CD14-positive monocyte (primary cell): ENCODE measurements around the gene SGO1. TPM values are rescaled to one million over a fixed set of nuclear protein-coding genes. Genes with fewer than 3 reads are reported as not detected.

Experiments
- DNase-seq, 3 donors: peaks; one replicate each; pipeline ENCODE4 v3.0.0-alpha.2; 2011 to 2022
- H2AFZ ChIP-seq: 2 replicates; pipeline ENCODE4 v1.6.0; 2012; ENCODE audit warnings: mild to moderate bottlenecking, low read depth, low read length, inconsistent platforms; ENCODE audit not compliant: insufficient read depth, poor library complexity, severe bottlenecking
- H3K27ac ChIP-seq, 2 donors: 1 replicate in 1 of 2; 2 replicates in 1 of 2; pipeline ENCODE4 v1.5.1; 2012 to 2013; ENCODE audit warnings: low read length in 2 of 2, control low read depth in 1 of 2, inconsistent platforms in 1 of 2, low read depth in 1 of 2, mild to moderate bottlenecking in 1 of 2
- H3K27me3 ChIP-seq, 2 donors: one replicate each; pipeline versions ENCODE4 v1.6.0 to v1.6.1; 2011 to 2013; ENCODE audit warnings: low read length in 2 of 2; ENCODE audit not compliant: control insufficient read depth in 2 of 2, insufficient read depth in 2 of 2
- H3K36me3 ChIP-seq, 2 donors: replicated peaks in 1 of 2; 1 replicate in 1 of 2; 2 replicates in 1 of 2; pipeline versions ENCODE4 v1.5.1 to v1.6.1; 2012 to 2013; ENCODE audit warnings: low read length in 2 of 2, control low read depth in 1 of 2, inconsistent platforms in 1 of 2, mild to moderate bottlenecking in 1 of 2; ENCODE audit not compliant: insufficient read depth in 2 of 2, control insufficient read depth in 1 of 2
- H3K4me1 ChIP-seq, 2 donors: 1 replicate in 1 of 2; 2 replicates in 1 of 2; pipeline versions ENCODE4 v1.5.1 to v1.6.1; 2012 to 2013; ENCODE audit warnings: low read length in 2 of 2, control low read depth in 1 of 2, inconsistent platforms in 1 of 2, mild to moderate bottlenecking in 1 of 2, moderate library complexity in 1 of 2; ENCODE audit not compliant: insufficient read depth in 2 of 2, control insufficient read depth in 1 of 2
- H3K4me2 ChIP-seq: replicated peaks from 2 replicates; pipeline ENCODE3; 2012; ENCODE audit warnings: low read length, moderate library complexity, mild to moderate bottlenecking; ENCODE audit not compliant: poor library complexity, severe bottlenecking; ENCODE audit errors: extremely low read depth
- H3K4me3 ChIP-seq, 3 experiments: fragments of 200-600 bp in 1 of 3; sonication (generic) in 1 of 3; replicated peaks in 1 of 3; 1 replicate in 2 of 3; 2 replicates in 1 of 3; pipeline ENCODE4 v1.5.1; 2011 to 2013; ENCODE audit warnings: low read length in 3 of 3, mild to moderate bottlenecking in 3 of 3, control low read depth in 2 of 3, low read depth in 2 of 3, inconsistent platforms in 1 of 3, moderate library complexity in 1 of 3
- H3K79me2 ChIP-seq: 2 replicates; pipeline ENCODE4 v1.6.0; 2012; ENCODE audit warnings: mild to moderate bottlenecking, control low read depth, inconsistent platforms, low read length, moderate library complexity; ENCODE audit not compliant: insufficient read depth
- H3K9ac ChIP-seq: 2 replicates; pipeline ENCODE4 v1.6.0; 2017; ENCODE audit warnings: low read length, mild to moderate bottlenecking; ENCODE audit not compliant: insufficient read depth, poor library complexity, severe bottlenecking
- H3K9me3 ChIP-seq, 2 donors: replicated peaks in 1 of 2; 1 replicate in 1 of 2; 2 replicates in 1 of 2; pipeline versions ENCODE4 v1.5.1 to v1.6.1; 2012 to 2013; ENCODE audit warnings: low read length in 2 of 2, control low read depth in 1 of 2; ENCODE audit not compliant: control insufficient read depth in 1 of 2, insufficient read depth in 1 of 2
- H4K20me1 ChIP-seq: 2 replicates; pipeline ENCODE4 v1.6.0; 2012; ENCODE audit warnings: mild to moderate bottlenecking, low read length, control low read depth, moderate library complexity; ENCODE audit not compliant: insufficient read depth
- H3K27ac Mint-ChIP-seq, 7 donors: one replicate each; pipeline ENCODE4 v1.8.0; 2020; ENCODE audit warnings: mild to moderate bottlenecking in 7 of 7, mixed read lengths in 7 of 7, moderate library complexity in 6 of 7, inconsistent platforms in 2 of 7
- H3K27me3 Mint-ChIP-seq, 3 donors: one replicate each; pipeline ENCODE4 v1.8.0; 2021 to 2022; ENCODE audit warnings: low read depth in 3 of 3, mild to moderate bottlenecking in 3 of 3, mixed read lengths in 3 of 3, moderate library complexity in 3 of 3, inconsistent platforms in 1 of 3
- H3K36me3 Mint-ChIP-seq, 2 donors: one replicate each; pipeline ENCODE4 v1.8.0; 2020; ENCODE audit warnings: mixed read lengths in 2 of 2, inconsistent platforms in 1 of 2, mild to moderate bottlenecking in 1 of 2
- H3K4me1 Mint-ChIP-seq: one replicate; pipeline ENCODE4 v1.8.0; 2020; ENCODE audit warnings: mild to moderate bottlenecking, mixed read lengths
- H3K4me3 Mint-ChIP-seq, 2 donors: one replicate each; pipeline ENCODE4 v1.8.0; 2020; ENCODE audit warnings: mild to moderate bottlenecking in 2 of 2, mixed read lengths in 2 of 2, moderate library complexity in 1 of 2
- H3K9me3 Mint-ChIP-seq, 7 donors: one replicate each; pipeline ENCODE4 v1.8.0; 2020 to 2022; ENCODE audit warnings: mixed read lengths in 7 of 7, mild to moderate bottlenecking in 6 of 7, moderate library complexity in 6 of 7, inconsistent platforms in 2 of 7
- CTCF ChIP-seq: fragments of 200-600 bp; IDR thresholded peaks from one replicate; pipeline ENCODE4 v1.8.0; 2022; ENCODE audit warnings: antibody characterized with exemption, mild to moderate bottlenecking
- WGBS: methylation state at CpG from one replicate; pipeline ENCODE4 v1.1.5; 2013; ENCODE audit warnings: missing lambda C conversion rate; ENCODE audit not compliant: insufficient coverage; 5-methylcytosine and 5-hydroxymethylcytosine counted together
- intact Hi-C, 2 donors: fragments of 100-400 bp; cut with micrococcal nuclease; formaldehyde crosslinking; loops; one replicate each; pipeline versions ENCODE4 v1.15.0 to v1.15.1; 2023
- polyA plus RNA-seq, 3 donors: library from polyadenylated mRNA; depleted of rRNA in 1 of 3; unstranded in 2 of 3; stranded (reverse) in 1 of 3; fragments of 300-500 nt in 2 of 3; fragments of >200 nt in 1 of 3; fragmentation: Illumina TruSeq in 2 of 3; gene quantifications; 1 replicate in 2 of 3; 2 replicates in 1 of 3; pipeline ENCODE4 v1.2.3, GENCODE V29; 2012 to 2021

The SGO1 gene
- polyA plus RNA-seq, 3 donors: 0.07 to 0.42 (median 0.15) TPM

- Histone ChIP-seq H3K4me3 (no peak overlapping the region), H3K27me3 (no peaks in the 10 kb centered on the region), H3K4me1 (peaks cover 11 to 13% of the 10 kb centered on the region in 2 donors), H4K20me1 (no peaks in the 10 kb centered on the region), H3K9me3 (no peaks in the 10 kb centered on the region), H3K36me3 (peaks cover 0 to 17% of the 10 kb centered on the region in 2 donors), H2AFZ (no peak overlapping the region), H3K27ac (no peak overlapping the region), H3K4me2 (no peak overlapping the region), H3K9ac (no peak overlapping the region), H3K79me2 (no peaks in the 10 kb centered on the region)
- intact Hi-C loops: no loop called here
- H3K27me3 Mint-ChIP-seq: no peaks in the 10 kb centered on the region
- no peaks in the 10 kb centered on the region for H3K9me3 Mint-ChIP-seq
- DNase-seq: no peak
- peaks cover 17% of the 10 kb centered on the region for H3K4me1 Mint-ChIP-seq
- H3K27ac Mint-ChIP-seq: no peak overlapping the region
- peaks cover 12 to 34% of the 10 kb centered on the region in 2 donors for H3K36me3 Mint-ChIP-seq
- no peak overlapping the region for H3K4me3 Mint-ChIP-seq
- 100% methylated on average over 1 of the region's 2 CpGs for WGBS
- TF ChIP-seq CTCF: no peak
Observed at GRCh38 chr3:20161714-20162113, 24.3 kb downstream of the SGO1 start.

- peak overlapping the region in 1 of 2 donors; percentile 51 for H3K27ac ChIP-seq
- Mint-ChIP-seq H3K9me3 (no peaks in the 10 kb centered on the region), H3K4me1 (peaks cover 14% of the 10 kb centered on the region), H3K36me3 (peaks cover 16 to 39% of the 10 kb centered on the region in 2 donors), H3K27me3 (no peaks in the 10 kb centered on the region), H3K27ac (peak overlapping the region; percentile 12 to 72 (median 47)), H3K4me3 (no peak overlapping the region)
- H3K9me3 ChIP-seq: no peaks in the 10 kb centered on the region
- no peak for TF ChIP-seq CTCF
- no peaks in the 10 kb centered on the region for H4K20me1 ChIP-seq
- no peaks in the 10 kb centered on the region for H3K27me3 ChIP-seq
- H3K4me3 ChIP-seq: no peak overlapping the region
- DNase-seq: peak; percentile 6 to 13 (median 8)
- H3K9ac ChIP-seq: no peak overlapping the region
- intact Hi-C loops: no loop called here
- H3K79me2 ChIP-seq: no peaks in the 10 kb centered on the region
- no peak overlapping the region for H3K4me2 ChIP-seq
- H3K4me1 ChIP-seq: peaks cover 11 to 13% of the 10 kb centered on the region in 2 donors
- peaks cover 10 to 28% of the 10 kb centered on the region in 2 donors for H3K36me3 ChIP-seq
- peak overlapping the region; percentile 12 for H2AFZ ChIP-seq
Observed at GRCh38 chr3:20160230-20160629, 25.8 kb downstream of the SGO1 start.
